Measurements from ENCODE around the gene CHFR.
"Not testable (repeated sequence)": the region's sequence is repeated elsewhere in the genome, so short reads cannot be mapped to it uniquely, and the experiment has no call there.

The CHFR gene

DNA sequence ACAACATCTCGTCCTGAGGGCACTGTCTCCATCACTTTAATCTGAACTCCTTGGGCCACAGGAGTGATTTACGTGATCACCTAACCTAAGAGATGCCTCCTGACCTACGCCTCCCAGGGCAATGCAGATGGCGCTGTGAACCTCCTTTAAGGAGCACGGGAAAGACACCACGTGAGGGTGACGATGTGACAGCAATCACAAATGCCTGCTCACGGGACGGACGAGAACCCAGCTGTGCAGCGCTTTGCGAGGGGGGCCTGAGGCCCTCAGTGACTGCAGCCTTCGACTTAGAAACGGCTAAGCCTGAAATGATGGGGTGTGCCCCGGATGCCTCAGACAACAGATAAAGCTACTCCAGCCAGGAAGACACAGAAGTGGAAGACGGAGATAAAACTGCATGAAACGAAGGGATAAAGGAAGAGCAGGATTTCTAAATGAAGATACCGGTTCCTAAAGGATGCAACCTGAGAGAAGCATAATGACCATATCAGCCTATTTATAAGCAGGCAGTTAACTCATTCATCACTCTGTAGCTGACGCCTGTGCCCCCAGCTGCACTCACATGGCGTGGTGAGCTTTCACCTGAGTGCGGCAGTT, 44.9 kb downstream of the CHFR start:
- no peak for DNase-seq

DNA sequence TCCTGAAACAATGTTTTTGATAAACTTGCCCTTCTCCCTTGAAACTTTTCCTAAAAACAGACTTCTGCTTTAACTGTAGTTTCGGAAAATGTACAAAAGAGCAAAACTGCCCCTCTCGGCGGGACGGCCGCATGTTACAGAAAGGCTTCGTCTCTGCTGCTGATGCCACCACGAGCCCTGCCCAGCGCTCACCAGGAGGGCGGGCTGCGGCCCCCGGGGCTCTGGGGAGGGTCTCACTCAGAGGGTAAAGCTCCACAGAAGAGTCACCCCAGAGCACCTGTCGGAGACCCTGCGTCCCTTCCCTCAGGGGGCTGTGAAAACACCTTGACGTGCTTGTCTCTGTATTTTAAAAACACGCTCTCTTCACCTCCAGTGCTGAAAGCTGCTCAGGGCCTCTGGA, 46.3 kb downstream of the CHFR start:
- DNase-seq: no peak

DNA sequence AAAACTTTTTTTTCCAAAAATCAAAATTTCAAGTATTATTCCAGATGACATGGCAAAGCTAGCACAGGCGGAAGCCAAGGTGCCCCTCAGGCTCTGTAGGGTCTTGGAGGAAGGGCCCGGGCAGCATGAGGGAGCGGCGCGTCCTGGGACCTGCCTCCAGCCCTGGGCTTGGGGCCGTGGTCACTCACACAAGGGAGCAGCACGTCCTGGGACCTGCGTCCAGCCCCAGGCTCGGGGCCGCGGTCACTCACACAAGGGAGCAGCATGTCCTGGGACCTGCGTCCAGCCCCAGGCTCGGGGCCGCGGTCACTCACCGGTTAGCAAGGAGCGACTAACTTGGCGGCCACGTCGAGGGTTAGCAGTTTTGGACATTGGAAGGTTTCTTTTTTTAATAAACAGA, 46.9 kb downstream of the CHFR start:
- DNase-seq: no peak

DNA sequence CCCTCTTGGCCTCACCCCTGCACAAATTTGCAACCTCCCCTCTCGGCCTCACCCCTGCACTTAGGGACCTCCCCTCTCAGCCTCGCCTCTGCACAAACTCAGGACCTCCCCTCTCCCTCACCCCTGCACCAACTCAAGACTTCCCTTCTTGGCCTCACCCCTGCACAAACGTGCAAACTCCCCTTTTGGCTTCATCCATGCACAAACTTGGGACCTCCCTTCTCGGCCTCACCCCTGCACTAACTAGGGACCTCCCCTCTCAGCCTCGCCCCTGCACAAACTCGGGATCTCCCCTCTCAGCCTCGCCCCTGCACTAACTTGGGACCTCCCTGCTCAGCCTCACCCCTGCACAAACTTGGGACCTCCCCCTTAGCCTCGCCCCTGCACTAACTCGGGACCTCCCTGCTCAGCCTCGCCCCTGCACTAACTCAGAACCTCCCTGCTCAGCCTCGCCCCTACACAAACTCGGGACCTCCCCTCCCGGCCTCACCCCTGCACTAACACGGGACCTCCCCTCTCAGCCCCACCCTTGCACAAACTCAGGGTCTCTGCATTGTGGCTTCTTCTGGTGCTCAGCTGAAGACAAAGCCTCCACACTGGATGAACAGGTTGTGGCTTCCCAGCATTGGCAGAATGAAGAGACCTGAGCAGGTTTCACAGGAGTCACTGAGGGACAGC, 47.7 kb downstream of the CHFR start:
- no peak for DNase-seq

DNA sequence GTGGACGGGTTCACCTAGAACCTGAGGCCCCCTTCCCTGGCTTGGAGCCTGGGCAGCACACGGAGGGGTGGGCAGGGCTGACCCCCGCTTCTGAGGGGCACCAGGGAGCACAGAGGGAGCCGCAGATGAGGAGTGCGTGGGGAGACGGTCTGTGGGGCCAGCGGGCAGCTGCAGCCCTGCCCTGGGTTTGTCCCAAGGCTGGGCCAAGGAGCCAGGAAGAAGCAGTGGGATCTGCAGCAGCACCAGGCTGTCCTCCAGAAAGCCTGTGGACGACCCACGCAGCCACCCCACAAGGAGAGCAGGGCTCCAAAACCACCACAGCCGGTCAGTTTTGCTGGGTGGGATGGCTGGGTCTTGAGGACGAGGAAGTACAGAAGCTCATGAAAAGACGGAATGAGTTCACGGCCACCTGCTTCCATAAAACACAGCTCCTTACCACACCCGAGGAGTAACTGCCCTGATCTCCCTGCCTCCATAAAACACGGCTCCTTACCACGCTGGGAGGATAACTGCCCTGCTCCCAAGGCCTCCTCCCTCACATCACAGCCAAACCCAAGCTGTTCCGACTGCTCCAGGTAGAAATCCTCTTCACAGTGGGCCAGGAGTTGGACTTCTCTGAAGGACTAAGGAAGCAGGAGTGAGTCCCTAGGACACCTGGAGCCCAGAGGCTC, 48.9 kb downstream of the CHFR start:
- DNase-seq: no peak

DNA sequence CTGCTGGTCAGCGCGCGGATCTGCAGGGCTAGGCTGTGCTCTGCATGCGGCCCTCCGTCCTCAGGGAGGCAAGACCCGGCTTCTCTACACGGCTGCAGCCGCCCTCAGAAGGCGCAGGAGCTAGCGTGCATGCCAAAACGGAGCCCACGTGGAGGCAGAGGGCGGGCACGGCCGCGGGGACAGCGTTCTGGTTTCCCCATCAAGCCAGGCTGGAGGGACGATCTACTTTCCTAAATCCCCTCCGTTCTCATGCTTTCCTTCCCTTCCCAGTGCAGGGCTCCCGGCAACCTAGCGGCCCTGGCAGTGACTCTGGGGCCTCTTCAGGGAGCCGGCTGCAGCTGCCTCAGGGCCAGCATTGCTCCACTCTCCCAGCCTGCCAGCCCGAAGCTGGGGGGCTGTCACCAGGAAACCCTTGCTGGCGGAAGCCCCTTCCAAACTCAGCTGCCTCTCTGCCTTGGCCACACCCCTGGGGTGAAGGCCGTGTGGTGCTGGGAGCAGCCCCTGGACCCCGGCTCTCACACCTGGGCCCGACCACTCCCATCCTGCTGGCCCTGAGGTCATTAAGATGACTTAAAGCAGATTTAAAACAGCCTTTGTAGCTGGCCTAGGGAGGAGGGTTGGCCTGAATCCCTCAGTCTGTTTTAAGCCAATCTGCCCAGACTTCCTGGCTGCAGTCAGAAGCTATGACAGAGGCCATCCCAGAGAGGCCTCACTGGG, 49.6 kb downstream of the CHFR start:
- DNase-seq: peak in 1 of 58 donors; percentile 10

DNA sequence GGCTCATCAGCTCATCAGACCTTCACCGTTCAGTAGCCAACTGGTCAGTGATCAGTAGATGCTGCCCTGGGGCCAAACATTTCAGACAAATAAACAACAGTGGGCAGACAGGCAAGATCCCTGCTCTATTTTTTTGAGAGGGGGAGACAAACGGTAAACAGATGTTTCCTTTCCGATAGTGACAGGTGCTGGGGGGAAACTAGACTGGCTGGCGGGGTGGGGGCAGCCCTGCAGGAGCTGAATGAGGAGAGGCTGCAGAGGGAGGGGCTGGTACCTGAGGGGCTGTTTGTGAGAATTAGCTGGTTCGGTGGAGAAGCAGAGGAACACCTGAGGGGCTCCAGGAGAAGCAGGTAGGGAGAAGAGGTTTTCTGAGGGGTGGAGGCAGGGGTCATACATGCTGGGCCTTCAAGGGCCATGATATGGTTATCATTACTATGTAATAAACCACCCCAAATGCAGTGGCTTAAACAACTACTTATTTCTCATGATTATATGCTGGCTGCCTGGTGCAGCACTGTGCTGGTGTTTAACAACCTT, 50.5 kb downstream of the CHFR start:
- no peak for DNase-seq

DNA sequence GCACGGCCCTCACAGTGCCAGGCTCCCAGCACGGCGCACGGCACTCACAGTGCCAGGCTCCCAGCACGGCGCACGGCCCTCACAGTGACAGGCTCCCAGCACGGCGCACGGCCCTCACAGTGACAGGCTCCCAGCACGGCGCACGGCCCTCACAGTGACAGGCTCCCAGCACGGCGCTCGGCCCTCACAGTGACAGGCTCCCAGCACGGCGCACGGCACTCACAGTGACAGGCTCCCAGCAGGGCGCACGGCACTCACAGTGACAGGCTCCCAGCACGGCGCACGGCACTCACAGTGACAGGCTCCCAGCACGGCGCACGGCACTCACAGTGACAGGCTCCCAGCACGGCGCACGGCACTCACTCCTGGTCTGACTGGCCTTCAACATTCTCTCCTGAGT, 51.2 kb downstream of the CHFR start:
- DNase-seq: not testable (repeated sequence)

DNA sequence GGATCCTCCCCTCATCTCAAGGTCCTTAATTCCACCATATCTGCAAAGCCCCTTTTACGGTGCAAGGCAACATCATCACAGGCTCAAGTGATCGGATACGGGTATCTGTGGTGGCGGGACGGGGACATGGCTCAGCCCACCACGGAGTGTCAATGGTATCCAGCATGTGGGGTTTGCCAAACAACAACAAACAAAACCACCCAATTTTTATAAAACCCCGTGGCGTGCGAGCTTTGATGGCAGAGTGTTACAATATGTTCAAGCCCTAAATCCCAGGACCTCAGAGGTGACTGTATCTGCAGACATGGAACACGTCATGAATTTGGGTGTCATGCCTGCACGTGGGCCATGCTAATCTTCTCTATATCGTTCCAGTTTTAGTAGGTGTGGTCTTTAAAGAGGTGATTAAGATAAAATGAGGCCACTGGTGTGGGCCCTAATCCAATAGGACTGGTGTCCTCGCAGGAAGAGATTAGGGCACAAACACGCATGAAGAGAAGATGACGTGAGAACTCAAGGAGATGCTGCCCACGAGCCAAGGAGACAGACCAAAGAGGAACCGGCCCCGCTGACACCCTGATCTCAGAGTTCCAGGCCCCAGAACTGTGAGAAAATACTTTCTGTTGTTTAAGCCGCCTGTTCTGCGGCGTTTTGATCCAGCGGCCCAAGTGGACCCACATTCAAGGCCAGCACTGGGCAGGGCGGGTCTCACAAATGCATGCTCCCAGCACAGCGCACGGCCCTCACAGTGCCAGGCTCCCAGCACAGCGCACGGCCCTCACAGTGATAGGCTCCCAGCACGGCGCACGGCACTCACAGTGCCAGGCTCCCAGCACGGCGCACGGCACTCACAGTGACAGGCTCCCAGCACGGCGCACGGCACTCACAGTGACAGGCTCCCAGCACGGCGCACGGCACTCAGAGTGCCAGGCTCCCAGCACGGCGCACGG, 52.1 kb downstream of the CHFR start:
- DNase-seq: no peak

DNA sequence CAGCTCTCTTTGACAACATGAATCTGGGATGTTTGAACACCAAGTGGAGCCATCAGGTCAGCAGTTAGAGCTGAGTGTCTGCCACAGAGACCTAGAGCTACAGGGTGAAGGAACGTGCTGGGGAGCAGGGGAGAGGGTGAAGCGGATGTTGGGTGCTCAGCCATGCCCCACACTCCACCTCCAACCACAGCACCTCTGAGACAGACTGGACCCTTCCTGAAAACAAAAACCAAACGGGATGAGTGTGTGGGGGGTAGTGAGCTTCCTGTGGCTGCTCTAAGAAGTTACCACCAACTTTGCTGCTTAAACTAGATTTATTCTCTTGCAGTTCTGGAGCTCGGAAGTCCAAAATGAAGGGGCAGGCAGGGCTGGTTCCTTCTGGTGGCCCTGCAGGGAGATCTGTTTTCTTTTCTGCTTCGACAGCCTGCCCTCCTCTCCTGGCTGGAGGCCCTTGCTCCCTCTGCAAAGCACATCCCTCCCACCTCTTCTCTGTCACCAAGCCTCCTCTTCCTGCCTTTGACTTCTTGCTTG, 53.2 kb downstream of the CHFR start:
- no peak for DNase-seq

DNA sequence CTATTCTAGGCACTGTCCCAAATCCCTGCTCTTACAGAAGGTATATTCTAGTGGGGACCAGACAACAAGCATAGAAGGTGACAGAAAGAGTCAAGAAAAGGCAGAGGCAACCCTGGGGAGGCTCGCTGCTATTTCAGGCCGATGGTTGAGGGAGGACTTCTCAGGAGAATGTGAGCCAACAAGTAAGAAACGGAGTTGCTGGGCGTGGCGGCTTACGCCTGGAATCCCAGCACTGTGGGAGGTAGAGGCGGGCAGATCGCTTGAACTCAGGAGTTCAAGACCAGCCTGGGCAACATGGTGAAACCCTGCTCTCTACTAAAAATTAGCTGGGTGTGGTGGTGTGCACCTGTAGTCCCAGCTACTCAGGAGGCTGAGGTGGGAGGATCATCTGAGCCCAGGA, 54.1 kb downstream of the CHFR start:
- no peak for DNase-seq

DNA sequence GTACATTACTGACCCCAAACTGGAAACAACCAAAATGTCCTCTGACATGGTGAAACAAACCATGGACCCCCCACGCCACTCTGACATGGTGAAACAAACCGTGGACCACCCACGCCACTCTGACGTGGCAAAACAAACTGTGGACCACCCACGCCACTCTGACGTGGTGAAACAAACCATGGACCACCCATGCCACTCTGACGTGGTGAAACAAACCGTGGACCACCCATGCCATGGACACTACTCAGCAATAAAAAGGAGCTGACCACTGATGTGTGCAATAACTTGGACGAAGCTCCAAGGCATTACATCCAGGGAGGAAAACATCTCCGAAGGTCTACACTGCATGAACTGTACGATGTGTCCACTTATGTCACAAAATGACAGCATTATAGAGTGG, 55.6 kb downstream of the CHFR start:
- no peak for DNase-seq

DNA sequence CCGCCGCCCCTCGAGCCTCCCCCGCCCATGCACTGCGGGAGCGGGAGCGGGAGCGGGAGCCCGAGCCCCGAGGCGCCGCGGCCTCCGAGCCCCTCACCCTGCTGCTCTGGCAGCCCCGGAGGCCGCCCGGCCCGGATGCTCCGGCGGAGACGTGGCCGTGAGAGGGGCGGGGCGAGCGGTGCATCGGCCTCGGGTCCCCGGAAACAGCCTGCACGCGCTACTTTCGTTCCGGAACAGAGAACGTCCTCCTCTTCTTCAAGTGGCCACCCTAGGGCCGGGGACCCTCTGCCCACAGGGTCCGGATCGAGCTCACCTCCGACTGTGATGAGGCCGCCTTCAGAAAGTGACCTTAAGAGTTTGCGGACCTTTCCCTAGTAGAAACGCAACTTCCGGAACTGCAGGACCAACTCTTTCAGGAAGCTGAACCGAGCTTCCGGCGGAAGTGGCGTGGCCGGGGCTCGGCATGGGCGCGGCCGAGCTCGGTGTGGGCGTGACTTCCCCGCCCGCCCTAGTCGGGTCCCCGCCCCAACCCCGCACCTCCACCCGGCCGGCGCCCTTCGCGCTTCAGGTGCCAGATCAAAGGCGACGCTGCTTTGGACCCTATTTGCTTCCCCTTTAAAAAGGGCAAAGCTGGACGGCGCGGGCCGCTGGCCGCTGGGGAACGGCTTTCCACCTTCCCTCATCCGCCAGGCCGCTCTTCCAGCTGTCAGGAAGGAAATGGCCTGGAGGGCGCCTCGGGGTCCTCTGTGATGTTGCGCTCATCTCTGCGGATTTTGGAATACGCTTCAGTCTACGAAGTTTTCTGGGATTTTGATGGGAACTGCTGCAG, 58.5 kb downstream of the CHFR start, which contains the start of gene GOLGA3:
Gene GOLGA3 (minus strand): TSS at position 164 of the 829 bp plus-strand sequence. CDS start 6,741 bp downstream, outside the sequence.
- DNase-seq: peak; percentile 26 to 96 (median 87)

DNA sequence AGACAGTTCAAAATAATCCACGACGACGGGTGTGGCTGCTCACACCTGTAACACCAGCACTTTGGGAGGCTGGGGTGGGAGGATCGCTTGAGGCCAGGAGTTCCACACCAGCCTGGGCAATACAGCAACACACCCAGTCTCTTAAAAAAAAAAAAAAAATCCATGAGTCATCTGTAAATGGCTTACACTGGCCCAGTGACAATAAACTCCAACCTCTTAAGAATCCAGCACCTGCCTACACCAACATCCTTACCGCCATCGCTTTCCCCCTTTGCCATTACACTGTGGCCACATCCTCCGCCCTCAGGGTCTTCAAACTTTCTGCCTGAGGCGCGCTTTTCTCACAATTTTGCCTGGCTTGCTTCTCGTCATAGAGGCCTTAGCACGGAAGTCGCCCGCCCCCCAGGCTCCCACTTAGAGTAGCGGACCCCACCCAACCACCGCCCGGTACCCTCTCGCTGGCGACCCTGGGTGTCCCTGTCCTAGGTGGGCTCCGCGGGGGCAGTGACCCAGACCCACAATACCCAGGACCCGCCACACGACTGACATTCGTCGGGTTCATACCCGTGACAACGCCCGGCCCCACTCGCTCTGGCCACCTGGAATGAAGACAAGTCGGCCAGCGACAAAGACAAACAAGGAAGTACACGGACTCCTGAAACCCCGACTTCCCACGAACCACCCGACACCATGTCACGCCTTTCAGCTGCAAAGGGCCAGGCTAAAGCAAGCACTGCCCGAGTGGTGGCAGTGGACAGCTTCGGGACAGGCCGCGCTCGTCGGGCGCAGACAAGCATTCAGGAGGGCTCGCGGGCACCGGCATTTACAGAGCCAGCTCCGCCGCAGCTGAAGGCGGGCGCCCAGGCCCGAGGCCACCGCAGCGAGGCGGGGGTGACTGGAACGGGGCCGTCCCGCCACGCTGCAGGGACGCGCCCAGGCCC, 59.4 kb downstream of the CHFR start:
- peak in 5 of 58 donors; percentile 14 to 50 (median 29) for DNase-seq

DNA sequence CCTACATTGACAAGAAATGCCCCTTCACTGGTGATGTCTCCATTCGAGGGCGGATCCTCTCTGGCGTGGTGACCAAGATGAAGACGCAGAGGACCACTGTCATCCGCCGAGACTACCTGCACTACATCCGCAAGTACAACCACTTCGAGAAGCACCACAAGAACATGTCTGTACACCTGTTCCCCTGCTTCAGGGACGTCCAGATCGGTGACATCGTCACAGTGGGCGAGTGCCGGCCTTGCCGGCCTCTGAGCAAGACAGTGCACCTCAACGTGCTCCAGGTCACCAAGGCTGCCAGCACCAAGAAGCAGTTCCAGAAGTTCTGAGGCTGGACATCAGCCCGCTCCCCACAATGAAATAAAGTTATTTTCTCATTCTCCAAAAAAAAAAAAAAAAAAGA, 61.5 kb downstream of the CHFR start:
- no peak for DNase-seq

DNA sequence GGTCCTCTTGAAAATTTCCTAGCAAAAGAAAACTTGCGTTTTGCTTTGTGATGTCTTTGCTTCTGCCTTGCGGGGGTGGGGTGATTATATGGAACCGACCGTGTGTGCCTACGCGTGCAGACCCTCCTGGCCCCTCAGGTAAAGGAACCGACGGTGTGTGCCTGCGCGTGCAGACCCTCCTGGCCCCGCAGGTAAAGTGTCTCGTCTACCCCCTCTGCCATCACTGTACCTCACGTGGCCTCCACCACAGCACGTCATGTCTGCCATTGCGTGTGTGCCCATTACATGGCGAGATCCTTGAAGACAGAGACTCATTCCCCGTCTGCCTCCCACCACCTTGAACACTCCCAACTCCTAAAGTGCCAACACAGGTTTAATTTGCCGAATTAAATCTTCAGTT, 62.3 kb downstream of the CHFR start:
- DNase-seq: no peak

DNA sequence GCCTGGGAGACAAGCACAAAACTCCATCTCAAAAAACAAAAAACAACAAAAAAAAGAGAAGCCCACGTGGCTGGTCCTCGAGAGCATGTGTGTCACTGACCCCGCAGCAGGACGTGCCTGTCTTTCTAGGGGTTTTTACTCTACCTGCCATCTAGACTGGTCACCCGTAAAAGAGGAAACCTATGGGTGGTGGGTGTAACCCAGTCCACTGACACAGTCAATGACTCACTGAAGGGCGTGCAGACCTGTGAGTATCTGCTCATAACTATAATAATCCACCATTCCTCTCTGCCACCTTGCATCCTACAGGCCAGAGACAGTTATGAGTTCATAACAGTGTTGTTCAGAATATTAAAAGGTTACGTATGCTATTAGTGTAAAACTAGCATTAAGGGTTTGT, 63.4 kb downstream of the CHFR start:
- DNase-seq: no peak

DNA sequence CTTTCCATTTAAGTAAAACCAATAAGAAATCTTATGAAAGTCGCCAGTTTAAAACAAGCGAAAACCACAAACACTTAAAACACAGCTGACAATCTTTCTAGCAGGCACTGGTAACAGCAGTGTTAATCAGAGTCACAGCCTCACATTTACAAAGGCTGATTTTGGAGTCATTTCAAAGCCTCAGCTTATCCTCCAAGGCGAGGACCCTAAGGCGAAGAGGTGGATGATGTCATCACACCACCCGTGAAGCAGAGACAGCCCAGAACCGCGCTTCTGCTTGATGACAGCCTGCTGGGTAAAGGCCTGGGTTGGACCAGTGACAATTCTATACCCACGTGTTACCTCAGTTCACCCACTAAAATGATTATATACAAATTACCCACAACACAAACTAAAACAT, 68.8 kb downstream of the CHFR start:
- no peak for DNase-seq

All from anterior cingulate cortex (tissue), 58 donors.